Sigmoid colon (tissue), 4 donors: ENCODE data around the gene CNST.

Source experiments
- EP300 ChIP-seq, 4 donors: sonication (generic); formaldehyde crosslinking; IDR thresholded peaks; one replicate each; pipeline ENCODE4 v1.6.1; 2017; ENCODE audit warnings: antibody characterized with exemption in 4 of 4
- POLR2A ChIP-seq, 2 donors: fragments of 450-650 bp; IDR thresholded peaks; one replicate each; pipeline ENCODE4 v1.6.1; 2016; ENCODE audit warnings: antibody characterized with exemption in 2 of 2, mild to moderate bottlenecking in 2 of 2, moderate library complexity in 2 of 2
- POLR2AphosphoS5 ChIP-seq, 4 donors: sonication (generic); formaldehyde crosslinking; IDR thresholded peaks; one replicate each; pipeline ENCODE4 v1.6.1; 2017; ENCODE audit warnings: antibody characterized with exemption in 4 of 4

DNA sequence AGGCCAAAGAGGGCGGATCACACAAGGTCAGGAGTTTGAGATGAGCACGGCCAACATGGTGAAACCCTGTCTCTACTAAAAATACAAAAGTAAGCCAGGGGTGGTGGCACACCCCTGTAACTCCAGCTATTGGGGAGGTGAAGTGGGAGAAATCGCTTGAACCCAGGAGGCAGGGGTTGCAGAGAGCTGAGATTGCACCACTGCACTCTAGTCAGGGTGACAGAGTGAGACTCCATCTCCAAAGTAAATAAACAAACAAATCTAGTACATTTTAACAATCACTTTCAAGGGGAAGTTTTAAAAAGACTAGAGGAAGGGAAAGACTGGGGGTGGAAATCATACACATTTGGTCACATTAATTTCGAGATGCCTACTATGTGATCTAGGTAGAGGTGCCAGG lies 6.9 kb upstream of the CNST start:
- no peak for TF ChIP-seq POLR2A (IDR thresholded peaks at IDR 0.05)
- TF ChIP-seq EP300 (IDR thresholded peaks at IDR 0.05) = no peak
- TF ChIP-seq POLR2AphosphoS5 (IDR thresholded peaks at IDR 0.05) = no peak
